Ishikawa (cell line): ENCODE results near the gene TNFAIP2.

Experiments
- CEBPB ChIP-seq: IDR thresholded peaks from 2 replicates; pipeline ENCODE4 v1.6.1; 2012
- EP300 ChIP-seq: IDR thresholded peaks from 2 replicates; pipeline ENCODE4 v1.6.1; 2012; ENCODE audit warnings: borderline replicate concordance
- FOXM1 ChIP-seq: IDR thresholded peaks from 2 replicates; pipeline ENCODE4 v1.6.1; 2012; ENCODE audit warnings: low read depth, borderline replicate concordance
- MAX ChIP-seq: IDR thresholded peaks from 2 replicates; pipeline ENCODE4 v1.6.1; 2012
- NFIC ChIP-seq: IDR thresholded peaks from 2 replicates; pipeline ENCODE4 v1.6.1; 2012
- RAD21 ChIP-seq: IDR thresholded peaks from 2 replicates; pipeline ENCODE4 v1.6.1; 2012; ENCODE audit warnings: low read depth
- REST ChIP-seq: IDR thresholded peaks from 2 replicates; pipeline ENCODE4 v1.6.1; 2012; ENCODE audit warnings: low read depth, mild to moderate bottlenecking
- TAF1 ChIP-seq: IDR thresholded peaks from 2 replicates; pipeline ENCODE4 v1.6.1; 2012; ENCODE audit warnings: low read depth, mild to moderate bottlenecking
- TCF12 ChIP-seq: IDR thresholded peaks from 2 replicates; pipeline ENCODE4 v1.6.1; 2012; ENCODE audit warnings: low read depth
- TEAD4 ChIP-seq: IDR thresholded peaks from 2 replicates; pipeline ENCODE4 v1.6.1; 2012
- YY1 ChIP-seq: IDR thresholded peaks from 2 replicates; pipeline ENCODE4 v1.6.1; 2012; ENCODE audit warnings: low read depth
- ZBTB7A ChIP-seq: IDR thresholded peaks from 2 replicates; pipeline ENCODE4 v1.6.1; 2012; ENCODE audit warnings: low read depth
- TF ChIP-seq, protein P1 (sequence below): IDR thresholded peaks from 2 replicates; pipeline ENCODE4 v1.6.1; 2012

DNA sequence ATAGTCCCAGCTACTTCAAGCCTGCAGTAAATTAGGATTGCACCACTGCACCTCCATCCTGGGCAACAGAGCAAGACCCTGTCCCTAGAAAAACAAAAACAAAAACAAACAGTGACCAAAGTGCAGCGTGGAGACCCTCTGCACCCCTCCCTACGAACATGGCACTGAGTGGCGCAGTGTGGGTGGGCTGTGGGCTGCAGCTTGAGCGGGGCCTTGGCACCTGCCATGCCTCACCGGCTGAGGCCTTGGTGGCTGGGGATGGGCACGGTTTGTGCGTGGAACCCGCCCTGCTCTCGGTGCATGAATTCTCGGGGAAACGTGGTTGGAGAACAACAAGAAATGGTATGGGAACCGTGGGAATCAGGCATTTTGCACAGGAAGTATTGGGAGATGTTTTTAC, 60.8 kb downstream of the TNFAIP2 start:
- TF ChIP-seq EP300 (no peak), TAF1 (no peak), REST (no peak), TEAD4 (no peak), YY1 (no peak), FOXM1 (no peak), RAD21 (no peak), CEBPB (no peak), MAX (no peak), NFIC (no peak), TCF12 (no peak), ZBTB7A (no peak)
- TF ChIP-seq, protein P1, sequence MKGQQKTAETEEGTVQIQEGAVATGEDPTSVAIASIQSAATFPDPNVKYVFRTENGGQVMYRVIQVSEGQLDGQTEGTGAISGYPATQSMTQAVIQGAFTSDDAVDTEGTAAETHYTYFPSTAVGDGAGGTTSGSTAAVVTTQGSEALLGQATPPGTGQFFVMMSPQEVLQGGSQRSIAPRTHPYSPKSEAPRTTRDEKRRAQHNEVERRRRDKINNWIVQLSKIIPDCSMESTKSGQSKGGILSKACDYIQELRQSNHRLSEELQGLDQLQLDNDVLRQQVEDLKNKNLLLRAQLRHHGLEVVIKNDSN: no peak
